Measurements from ENCODE around the gene MAPK8. TPM values are rescaled to one million over a fixed set of nuclear protein-coding genes. Genes with fewer than 3 reads are reported as not detected.

The MAPK8 gene
- total and polyA plus RNA-seq, 2 of the 4 experiments (the other 2 are of a cell fraction): 41.5 to 54.7 TPM

DNA sequence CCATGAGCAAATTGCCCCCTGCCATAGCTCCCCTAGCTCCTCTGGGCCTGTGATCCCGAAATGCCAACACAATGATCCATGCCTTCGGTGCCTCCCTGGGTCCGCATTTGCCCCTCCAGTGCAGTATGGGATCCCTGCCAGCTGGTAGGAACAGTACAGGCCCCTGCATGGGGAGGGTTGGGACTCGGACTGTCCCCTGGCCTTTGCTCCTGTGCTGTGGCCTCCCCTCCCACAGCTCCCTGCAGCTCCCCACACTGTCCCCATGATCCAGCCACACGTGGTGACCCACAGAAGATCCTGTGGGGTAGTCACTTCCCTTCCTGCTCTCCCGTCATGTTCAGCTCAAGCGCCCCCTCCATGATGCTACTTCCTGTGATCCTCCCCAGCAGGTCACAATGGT is 140.3 kb downstream of the MAPK8 start:
- BruUV-seq (replicated peaks): no TSS peak
- Histone ChIP-seq H3K18ac (ENCODE audit: low read depth, low read length) (no peak overlapping the region), H2BK20ac (ENCODE audit: low read depth, low read length) (no peak overlapping the region), H3K14ac (replicated peaks; ENCODE audit: low read depth, low read length) (no peak overlapping the region), H3K9ac (ENCODE audit: low read depth, low read length) (no peak overlapping the region), H3K4ac (ENCODE audit: low read depth, low read length) (no peak overlapping the region), H3K9me3 (ENCODE audit: control insufficient read depth, insufficient read depth, low read length) (no peaks in the 10 kb centered on the region), H2BK5ac (ENCODE audit: low read depth, low read length, poor library complexity, severe bottlenecking) (no peak overlapping the region), H3K9me1 (ENCODE audit: insufficient read depth, low read length) (peaks cover 28% of the 10 kb centered on the region), H3K79me1 (ENCODE audit: low read depth in 1 of 2, low read length in 2 of 2) (peaks cover 8 to 55% of the 10 kb centered on the region in 2 experiments; a peak in 3 of 4 replicates), H4K8ac (ENCODE audit: low read depth in 2 of 2, low read length in 2 of 2) (no peak overlapping the region), H3K4me2 (ENCODE audit: low read depth, low read length) (no peak overlapping the region), H3K27me3 (ENCODE audit: control insufficient read depth, insufficient read depth, low read length) (no peaks in the 10 kb centered on the region), H3K56ac (ENCODE audit: extremely low read depth, insufficient read depth, low read length) (no peak overlapping the region), H3K27ac (ENCODE audit: insufficient read depth, low read length) (no peak overlapping the region), H3K4me3 (ENCODE audit: insufficient read depth, low read depth, low read length) (no peak overlapping the region), H2AK5ac (ENCODE audit: low read depth, low read length) (no peak overlapping the region), H4K5ac (ENCODE audit: low read depth, low read length) (no peak overlapping the region), H3K4me1 (ENCODE audit: control insufficient read depth, insufficient read depth, low read length) (peaks cover 9% of the 10 kb centered on the region), H2AK9ac (replicated peaks; ENCODE audit: low read depth, low read length, poor library complexity) (no peak overlapping the region), H4K91ac (ENCODE audit: insufficient read depth, low read depth, low read length) (no peak overlapping the region), H3K23ac (ENCODE audit: low read depth, low read length) (no peak overlapping the region), H2BK15ac (ENCODE audit: low read depth, low read length) (no peak overlapping the region), H4K20me1 (ENCODE audit: insufficient read depth, low read length) (peaks cover 28% of the 10 kb centered on the region), H3K36me3 (ENCODE audit: control insufficient read depth, insufficient read depth, low read length) (peaks cover 8% of the 10 kb centered on the region; the same call in 1 of the 2 replicates), H2AFZ (replicated peaks; ENCODE audit: low read length, poor library complexity) (no peak overlapping the region), H2BK120ac (ENCODE audit: low read depth, low read length) (no peak overlapping the region)
- intact Hi-C loops (cut with micrococcal nuclease) (no loop called here), in situ Hi-C loops (cut with MboI; ENCODE audit: low sequenced_read_pairs) (no loop called here), dilution Hi-C loops (cut with HindIII; ENCODE audit: low sequenced_read_pairs, unreplicated experiment) (no loop called here)
- ATAC-seq (ENCODE audit: low read depth) (no peak), DNase-seq (no peak)
- POLR2A ChIA-PET (ENCODE audit: unreplicated experiment): no interaction called here
- TF ChIP-seq, protein P1, sequence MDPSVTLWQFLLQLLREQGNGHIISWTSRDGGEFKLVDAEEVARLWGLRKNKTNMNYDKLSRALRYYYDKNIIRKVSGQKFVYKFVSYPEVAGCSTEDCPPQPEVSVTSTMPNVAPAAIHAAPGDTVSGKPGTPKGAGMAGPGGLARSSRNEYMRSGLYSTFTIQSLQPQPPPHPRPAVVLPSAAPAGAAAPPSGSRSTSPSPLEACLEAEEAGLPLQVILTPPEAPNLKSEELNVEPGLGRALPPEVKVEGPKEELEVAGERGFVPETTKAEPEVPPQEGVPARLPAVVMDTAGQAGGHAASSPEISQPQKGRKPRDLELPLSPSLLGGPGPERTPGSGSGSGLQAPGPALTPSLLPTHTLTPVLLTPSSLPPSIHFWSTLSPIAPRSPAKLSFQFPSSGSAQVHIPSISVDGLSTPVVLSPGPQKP (IDR thresholded peaks at IDR 0.05; ENCODE audit: borderline replicate concordance, low read depth, low read length): no peak
- TF ChIP-seq SMC3 (IDR thresholded peaks at IDR 0.05; ENCODE audit: low read depth, low read length) (no peak), BHLHE40 (IDR thresholded peaks at IDR 0.05; ENCODE audit: low read depth, low read length) (no peak), MAFK (IDR thresholded peaks at IDR 0.05; ENCODE audit: low read depth, low read length) (no peak), CHD1 (IDR thresholded peaks at IDR 0.05; ENCODE audit: low read depth, low read length) (no peak), RCOR1 (IDR thresholded peaks at IDR 0.05; ENCODE audit: insufficient replicate concordance, low read length) (no peak), POLR2A (IDR thresholded peaks at IDR 0.05; ENCODE audit: low read depth, low read length) (no peak), FOS (IDR thresholded peaks at IDR 0.05; ENCODE audit: low read depth, low read length) (no peak), CEBPB (IDR thresholded peaks at IDR 0.05; ENCODE audit: low read depth, low read length) (no peak), RAD21 (IDR thresholded peaks at IDR 0.05; ENCODE audit: low read length) (no peak), RFX5 (IDR thresholded peaks at IDR 0.05; ENCODE audit: low read depth, low read length) (no peak), MXI1 (IDR thresholded peaks at IDR 0.05; ENCODE audit: borderline replicate concordance, low read depth, low read length) (no peak), MAZ (IDR thresholded peaks at IDR 0.05; ENCODE audit: borderline replicate concordance, low read depth, low read length) (no peak), NFE2L2 (IDR thresholded peaks at IDR 0.05; ENCODE audit: low read depth, low read length) (no peak)
- TF ChIP-seq, protein P2, sequence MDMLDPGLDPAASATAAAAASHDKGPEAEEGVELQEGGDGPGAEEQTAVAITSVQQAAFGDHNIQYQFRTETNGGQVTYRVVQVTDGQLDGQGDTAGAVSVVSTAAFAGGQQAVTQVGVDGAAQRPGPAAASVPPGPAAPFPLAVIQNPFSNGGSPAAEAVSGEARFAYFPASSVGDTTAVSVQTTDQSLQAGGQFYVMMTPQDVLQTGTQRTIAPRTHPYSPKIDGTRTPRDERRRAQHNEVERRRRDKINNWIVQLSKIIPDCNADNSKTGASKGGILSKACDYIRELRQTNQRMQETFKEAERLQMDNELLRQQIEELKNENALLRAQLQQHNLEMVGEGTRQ (IDR thresholded peaks at IDR 0.05; ENCODE audit: low read depth, low read length): no peak
- no CpG with 5 or more reads among the region's 7 CpGs for WGBS, 2 experiments (ENCODE audit: extremely low coverage in 2 of 2, insufficient read length in 1 of 2)
- CTCF ChIA-PET: interaction anchor here (0.6 kb wide), 1 partner anchor 10 kb away, joined by 3 read pairs; no protein-coding TSS in a partner anchor

Data from IMR-90 (cell line).